ENCODE measurements around the gene GALNT11. TPM values are rescaled to one million over a fixed set of nuclear protein-coding genes. Genes with fewer than 3 reads are reported as not detected.

The GALNT11 gene
- total and polyA plus RNA-seq, 12 donors, result 13.2 to 28.4 (median 21.7) TPM

DNA sequence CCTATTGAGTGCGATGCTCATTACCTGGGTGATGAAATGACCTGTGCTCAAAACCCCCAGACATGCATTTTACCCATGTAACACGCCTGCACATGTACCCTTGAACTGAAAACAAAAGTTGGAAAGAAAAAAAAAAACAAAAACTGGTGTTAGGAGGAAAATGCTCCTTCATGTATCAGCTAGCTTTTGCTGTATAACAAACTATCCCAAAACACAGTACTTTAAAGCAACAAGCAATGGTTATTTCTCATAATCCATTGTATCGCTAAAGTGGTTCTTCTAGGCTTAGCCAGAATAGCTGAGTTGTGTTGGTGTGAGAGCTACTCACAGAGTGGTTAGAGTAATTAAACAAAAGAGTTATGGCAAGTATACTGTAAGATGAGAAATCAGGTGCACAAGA is 12.2 kb upstream of the GALNT11 start:
- WGBS, 2 donors, result 93 to 97% methylated on average over 3 of the region's 3 CpGs
- H3K9me3 ChIP-seq, result peaks cover 0 to 5% (median 0%) of the 10 kb centered on the region in 11 donors
- H3K27me3 ChIP-seq, result peaks cover 0 to 7% (median 0%) of the 10 kb centered on the region in 7 donors
- no peak overlapping the region for H3K27ac ChIP-seq
- H3K4me3 ChIP-seq, result no peak overlapping the region
- no peaks in the 10 kb centered on the region for H3K4me1 ChIP-seq
- intact Hi-C loops (cut with DNase I), result no loop called here
- H3K36me3 ChIP-seq, result no peaks in the 10 kb centered on the region
- ATAC-seq, result no peak
- no peak for DNase-seq
- TF ChIP-seq, protein P1, sequence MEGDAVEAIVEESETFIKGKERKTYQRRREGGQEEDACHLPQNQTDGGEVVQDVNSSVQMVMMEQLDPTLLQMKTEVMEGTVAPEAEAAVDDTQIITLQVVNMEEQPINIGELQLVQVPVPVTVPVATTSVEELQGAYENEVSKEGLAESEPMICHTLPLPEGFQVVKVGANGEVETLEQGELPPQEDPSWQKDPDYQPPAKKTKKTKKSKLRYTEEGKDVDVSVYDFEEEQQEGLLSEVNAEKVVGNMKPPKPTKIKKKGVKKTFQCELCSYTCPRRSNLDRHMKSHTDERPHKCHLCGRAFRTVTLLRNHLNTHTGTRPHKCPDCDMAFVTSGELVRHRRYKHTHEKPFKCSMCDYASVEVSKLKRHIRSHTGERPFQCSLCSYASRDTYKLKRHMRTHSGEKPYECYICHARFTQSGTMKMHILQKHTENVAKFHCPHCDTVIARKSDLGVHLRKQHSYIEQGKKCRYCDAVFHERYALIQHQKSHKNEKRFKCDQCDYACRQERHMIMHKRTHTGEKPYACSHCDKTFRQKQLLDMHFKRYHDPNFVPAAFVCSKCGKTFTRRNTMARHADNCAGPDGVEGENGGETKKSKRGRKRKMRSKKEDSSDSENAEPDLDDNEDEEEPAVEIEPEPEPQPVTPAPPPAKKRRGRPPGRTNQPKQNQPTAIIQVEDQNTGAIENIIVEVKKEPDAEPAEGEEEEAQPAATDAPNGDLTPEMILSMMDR (IDR thresholded peaks at IDR 0.05), result no peak

GRCh38 chr7:152013974-152014373 is 11.5 kb upstream of the GALNT11 start:
- Histone ChIP-seq H3K4me1 (no peaks in the 10 kb centered on the region), H3K36me3 (no peaks in the 10 kb centered on the region), H3K4me3 (no peak overlapping the region), H3K27ac (no peak overlapping the region), H3K9me3 (peaks cover 0 to 5% (median 0%) of the 10 kb centered on the region in 11 donors), H3K27me3 (peaks cover 0 to 7% (median 0%) of the 10 kb centered on the region in 7 donors)
- DNase-seq (no peak), ATAC-seq (no peak)
- WGBS, 2 donors, result 94 to 97% methylated on average over 4 of the region's 4 CpGs
- intact Hi-C loops (cut with DNase I), result no loop called here
- TF ChIP-seq, protein P1 (IDR thresholded peaks at IDR 0.05), result no peak

DNA sequence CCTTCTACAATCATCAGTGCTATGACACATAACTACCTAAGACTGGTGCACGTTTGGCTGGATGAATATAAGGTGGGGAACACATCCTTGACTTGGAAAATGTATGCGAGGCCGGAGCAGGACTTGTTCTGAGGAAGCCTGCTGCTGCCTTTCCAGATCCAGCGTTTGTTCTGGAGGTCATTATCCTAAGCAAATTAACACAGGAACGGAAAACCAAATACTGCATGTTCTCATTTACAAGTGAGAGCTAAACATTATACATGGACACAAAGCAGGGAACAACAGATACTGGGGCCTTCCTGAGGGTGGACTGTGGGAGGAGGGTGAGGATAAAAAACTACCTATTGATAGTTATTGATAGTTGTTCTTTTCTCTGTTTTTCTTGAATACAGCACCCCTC is 10.8 kb upstream of the GALNT11 start:
- Histone ChIP-seq H3K36me3 (no peaks in the 10 kb centered on the region), H3K4me1 (no peaks in the 10 kb centered on the region), H3K4me3 (no peak overlapping the region), H3K27ac (no peak overlapping the region), H3K27me3 (peaks cover 0 to 7% (median 0%) of the 10 kb centered on the region in 7 donors), H3K9me3 (peaks cover 0 to 5% (median 0%) of the 10 kb centered on the region in 11 donors)
- 74 to 82% methylated on average over 5 of the region's 5 CpGs for WGBS, 2 donors
- TF ChIP-seq, protein P1 (IDR thresholded peaks at IDR 0.05), result no peak
- DNase-seq, result no peak
- ATAC-seq, result no peak
- intact Hi-C loops (cut with DNase I), result no loop called here

- H3K4me1 ChIP-seq, result no peaks in the 10 kb centered on the region
- no peak for ATAC-seq
- 87 to 92% methylated on average over 7 of the region's 7 CpGs for WGBS, 2 donors
These were observed 9.9 kb upstream of the GALNT11 start for GRCh38 chr7:152015600-152015999.

More at GRCh38 chr7:152015600-152015999, 9.9 kb upstream of the GALNT11 start:
- no peak overlapping the region for H3K4me3 ChIP-seq
- peaks cover 0 to 5% (median 0%) of the 10 kb centered on the region in 11 donors for H3K9me3 ChIP-seq
- peaks cover 0 to 6% (median 0%) of the 10 kb centered on the region in 7 donors for H3K27me3 ChIP-seq
- no peak for DNase-seq
- no peak overlapping the region for H3K27ac ChIP-seq
- TF ChIP-seq, protein P1 (IDR thresholded peaks at IDR 0.05), result no peak
- H3K36me3 ChIP-seq, result no peaks in the 10 kb centered on the region
- intact Hi-C loops (cut with DNase I), result no loop called here
